OCI-LY1 (cell line): ENCODE data around the gene TNNT3.

Experiments
- CTCF ChIP-seq: fragments of 200-600 bp; sonication (generic), shearing (Covaris generic); IDR thresholded peaks from 2 replicates; pipeline ENCODE4 v1.5.1; 2017; ENCODE audit warnings: mild to moderate bottlenecking, antibody characterized with exemption, low read length, moderate library complexity, mixed read lengths
- EZH2 ChIP-seq: fragments of 200-600 bp; sonication (generic), shearing (Covaris generic); IDR thresholded peaks from 2 replicates; pipeline ENCODE4 v1.8.0; 2017; ENCODE audit warnings: borderline replicate concordance, mixed run types, mild to moderate bottlenecking, antibody characterized with exemption, low read length, moderate library complexity, mixed read lengths

- TF ChIP-seq CTCF: no peak
- no peak for TF ChIP-seq EZH2
These were observed 50.3 kb downstream of the TNNT3 start for GRCh38 chr11:1969776-1970175.
